Fibroblast of gingiva (primary cell): ENCODE data around the gene SOWAHC.
A peak's percentile ranks its signal among the peaks of the same experiment; 100 is the strongest.

ENCODE experiments used
- DNase-seq: peaks from one replicate; pipeline ENCODE4 v3.0.0-alpha.2; 2011; ENCODE audit warnings: low read depth

SOWAHC gene

GRCh38 chr2:109647636-109648035 lies 33.5 kb downstream of the SOWAHC start:
- peak; percentile 88 for DNase-seq

- DNase-seq = peak; percentile 74
Measured at GRCh38 chr2:109648041-109648527, 33.9 kb downstream of the SOWAHC start.

- no peak for DNase-seq
Measured at GRCh38 chr2:109649736-109650695, 35.9 kb downstream of the SOWAHC start.

GRCh38 chr2:109654326-109655050 lies 40.3 kb downstream of the SOWAHC start:
- DNase-seq = no peak

GRCh38 chr2:109655287-109655686 lies 41.1 kb downstream of the SOWAHC start:
- DNase-seq = no peak

- DNase-seq = no peak
Measured at GRCh38 chr2:109659396-109660045, 45.4 kb downstream of the SOWAHC start.

GRCh38 chr2:109660046-109660860 lies 46.1 kb downstream of the SOWAHC start:
- no peak for DNase-seq

GRCh38 chr2:109662889-109663288 lies 48.7 kb downstream of the SOWAHC start:
- no peak for DNase-seq

GRCh38 chr2:109663721-109664120 lies 49.6 kb downstream of the SOWAHC start:
- DNase-seq = peak; percentile 73

- no peak for DNase-seq
Measured at GRCh38 chr2:109666466-109666865, 52.3 kb downstream of the SOWAHC start.
